GM12878 (cell line): ENCODE measurements around the gene SCYGR3. TPM values are rescaled to one million over a fixed set of nuclear protein-coding genes. Genes with fewer than 3 reads are reported as not detected.
"Not testable (repeated sequence)": the region's sequence is repeated elsewhere in the genome, so short reads cannot be mapped to it uniquely, and the experiment has no call there.

Source experiments
- ATAC-seq: fragments of 200-7000 bp; cut with Tn5 transposase; 3 replicates; pipeline ENCODE4 v1.9.1; 2020; ENCODE audit warnings: mild to moderate bottlenecking, moderate library complexity
- BruUV-seq: library from RNA; stranded (reverse); fragments of 400-500 nt; replicated peaks from 2 replicates; lab custom pipeline; 2021; lab: Mats Ljungman, UMichigan
- CTCF ChIA-PET: fragments of 300-600 bp; sonication (Branson Sonifier 250); formaldehyde crosslinking; extraction: SDS; loops from one replicate; lab custom pipeline; 2021; ENCODE audit warnings: inconsistent platforms; lab: Yijun Ruan, JAX
- POLR2A ChIA-PET: fragments of 350-600 bp; formaldehyde crosslinking; extraction: SDS; loops from one replicate; lab custom pipeline; 2021; ENCODE audit warnings: inconsistent platforms; lab: Charles Lee
- RAD21 ChIA-PET: fragments of 300-600 bp; sonication (Branson Sonifier 250); formaldehyde crosslinking; loops from one replicate; lab custom pipeline; 2023; ENCODE audit warnings: antibody characterized with exemption; ENCODE audit not compliant: unreplicated experiment; lab: Charles Lee
- SMC1A ChIA-PET: fragments of 300-600 bp; sonication (Branson Sonifier 250); formaldehyde crosslinking; loops from one replicate; lab custom pipeline; 2023; ENCODE audit not compliant: unreplicated experiment, uncharacterized antibody; lab: Charles Lee
- DNase-seq: peaks from one replicate; pipeline ENCODE4 v3.0.0-alpha.2; 2011; ENCODE audit warnings: low read depth, low spot score
- FAIRE-seq: peaks from 3 replicates; lab custom pipeline; 2011; peaks lifted over from hg19 to GRCh38; lab: Jason Lieb, UNC
- H2AFZ ChIP-seq: 2 replicates; pipeline ENCODE4 v1.6.0; 2011; ENCODE audit warnings: low read depth, low read length, control low read depth; ENCODE audit not compliant: control insufficient read depth
- H3K27ac ChIP-seq: 2 replicates; pipeline ENCODE4 v1.5.1; 2011; ENCODE audit warnings: control low read depth; ENCODE audit not compliant: control insufficient read depth, insufficient read depth
- H3K27me3 ChIP-seq, 2 experiments: replicated peaks in 1 of 2; 2 replicates each; pipeline versions ENCODE4 v1.6.0 to v1.6.1; 2011; ENCODE audit warnings: low read length in 1 of 2; ENCODE audit not compliant: control insufficient read depth in 2 of 2, insufficient read depth in 2 of 2
- H3K36me3 ChIP-seq, 2 experiments: 2 replicates each; pipeline ENCODE4 v1.5.1; 2011; ENCODE audit warnings: low read length in 1 of 2; ENCODE audit not compliant: control insufficient read depth in 2 of 2, insufficient read depth in 2 of 2
- H3K4me1 ChIP-seq: 2 replicates; pipeline ENCODE4 v1.6.1; 2011; ENCODE audit warnings: mild to moderate bottlenecking, low read length, moderate library complexity, mixed read lengths; ENCODE audit not compliant: control insufficient read depth, insufficient read depth
- H3K4me2 ChIP-seq: 2 replicates; pipeline ENCODE4 v1.6.0; 2011; ENCODE audit warnings: control low read depth; ENCODE audit not compliant: control insufficient read depth, insufficient read depth
- H3K4me3 ChIP-seq: fragments of 200-600 bp; sonication (generic); 2 replicates; pipeline ENCODE4 v1.5.1; 2016
- H3K79me2 ChIP-seq: 2 replicates; pipeline ENCODE4 v1.6.0; 2011; ENCODE audit warnings: low read length; ENCODE audit not compliant: control insufficient read depth, insufficient read depth
- H3K9ac ChIP-seq: 2 replicates; pipeline ENCODE4 v1.8.0; 2011; ENCODE audit warnings: low read length, control low read depth, mixed read lengths; ENCODE audit not compliant: control insufficient read depth, insufficient read depth
- H3K9me3 ChIP-seq: replicated peaks from 3 replicates; pipeline ENCODE4 v1.5.1; 2011; ENCODE audit warnings: mild to moderate bottlenecking, low read length; ENCODE audit not compliant: control insufficient read depth, insufficient read depth
- H4K20me1 ChIP-seq: 2 replicates; pipeline ENCODE4 v1.6.0; 2011; ENCODE audit not compliant: control insufficient read depth, insufficient read depth
- BMI1 ChIP-seq: fragments of 450-650 bp; IDR thresholded peaks from 2 replicates; pipeline ENCODE4 v1.6.1; 2016; ENCODE audit warnings: mild to moderate bottlenecking, moderate library complexity, borderline replicate concordance
- CBFB ChIP-seq: IDR thresholded peaks from 2 replicates; pipeline ENCODE4 v1.6.1; 2016; ENCODE audit warnings: antibody characterized with exemption, low read depth
- LARP7 ChIP-seq: fragments of 450-650 bp; IDR thresholded peaks from 2 replicates; pipeline ENCODE4 v1.6.1; 2017; ENCODE audit warnings: mild to moderate bottlenecking
- SUZ12 ChIP-seq: fragments of 200-600 bp; sonication (generic); IDR thresholded peaks from one replicate; pipeline ENCODE4 v1.6.1; 2018; ENCODE audit warnings: antibody characterized with exemption, mild to moderate bottlenecking; ENCODE audit not compliant: unreplicated experiment
- WGBS: methylation state at CpG from one replicate; pipeline ENCODE4 v1.1.6; 2016; ENCODE audit warnings: low lambda C conversion rate; ENCODE audit not compliant: insufficient replicate concordance, insufficient coverage; ENCODE audit errors: missing lambda C conversion rate; 5-methylcytosine and 5-hydroxymethylcytosine counted together
- in situ Hi-C: fragments of 300-500 bp; cut with MboI; formaldehyde crosslinking; loops from 9 replicates; pipeline ENCODE4 v1.14.3; 2018; ENCODE audit warnings: mixed read lengths
- intact Hi-C: fragments of 100-400 bp; cut with micrococcal nuclease; formaldehyde crosslinking; loops from one replicate; pipeline ENCODE4 v1.14.2; 2022; ENCODE audit not compliant: unreplicated experiment
- polyA plus RNA-seq, 11 experiments: library from polyadenylated mRNA; depleted of rRNA in 4 of 11; unstranded in 6 of 11; stranded (reverse) in 5 of 11; fragments of >200 nt; fragmentation: Nextera tagmentation in 4 of 11; fragmentation: Illumina TruSeq in 1 of 11; extraction: Ambion mirVana in 4 of 11; extraction: Trizol in 1 of 11; gene quantifications; 1 replicate in 1 of 11; 2 replicates in 10 of 11; pipeline versions ENCODE4 v1.2.1 to v1.2.3, GENCODE V29; 2011 to 2016; ENCODE audit warnings: inconsistent platforms in 2 of 11, missing spikeins in 2 of 11, low read depth in 1 of 11
- total RNA-seq, 4 experiments: library from RNA; depleted of rRNA in 3 of 4; stranded (reverse); fragments of >200 nt in 3 of 4; fragmentation: Illumina TruSeq in 1 of 4; extraction: Trizol in 1 of 4; gene quantifications; 2 replicates each; pipeline versions ENCODE4 v1.2.1 to v1.2.3, GENCODE V29; 2013 to 2021
- TF ChIP-seq, protein P1 (sequence below): fragments of 450-650 bp; formaldehyde crosslinking; IDR thresholded peaks from 2 replicates; pipeline ENCODE4 v1.4.0; 2020; ENCODE audit warnings: mild to moderate bottlenecking, moderate library complexity
- TF ChIP-seq, protein P2 (sequence below): fragments of 450-650 bp; IDR thresholded peaks from 2 replicates; pipeline ENCODE4 v1.6.1; 2017; ENCODE audit warnings: mild to moderate bottlenecking, moderate library complexity
- TF ChIP-seq, protein P3 (sequence below): fragments of 450-650 bp; IDR thresholded peaks from 2 replicates; pipeline ENCODE4 v1.6.1; 2016; ENCODE audit warnings: mild to moderate bottlenecking

SCYGR3 gene
- total and polyA plus RNA-seq, 10 of the 15 experiments (the other 5 are each of a cell fraction or from before 2014, with no cell fraction given) = not detected

DNA sequence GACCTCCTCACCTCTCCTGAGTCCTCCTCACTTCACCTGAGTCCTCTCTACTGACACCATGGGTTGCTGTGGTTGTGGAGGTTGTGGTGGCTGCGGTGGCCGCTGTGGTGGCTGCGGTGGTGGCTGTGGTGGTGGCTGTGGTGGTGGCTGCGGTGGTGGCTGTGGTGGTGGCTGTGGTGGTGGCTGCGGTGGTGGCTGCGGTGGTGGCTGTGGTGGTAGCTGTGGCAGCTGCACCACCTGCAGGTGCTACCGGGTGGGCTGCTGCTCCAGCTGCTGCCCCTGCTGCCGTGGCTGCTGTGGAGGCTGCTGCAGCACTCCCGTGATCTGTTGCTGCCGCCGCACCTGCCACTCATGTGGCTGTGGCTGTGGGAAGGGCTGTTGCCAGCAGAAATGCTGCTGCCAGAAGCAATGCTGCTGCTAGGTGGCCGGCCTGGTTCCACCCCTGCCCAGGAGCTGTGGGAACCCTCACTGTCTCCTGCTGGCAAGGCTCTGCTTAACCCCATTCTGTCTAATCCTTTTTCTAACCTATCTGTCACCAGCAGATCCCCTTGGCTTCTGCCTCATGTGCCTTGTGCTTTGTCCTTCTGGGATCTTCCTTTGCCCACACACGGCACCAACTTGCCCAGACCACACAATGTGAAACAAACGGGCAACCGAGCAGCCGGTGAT is 15.7 kb downstream of the SCYGR3 start, which contains the start of gene SCYGR2:
TSS of gene SCYGR2 (plus strand) at position 59 of the 669 bp plus-strand sequence. CDS start at position 59, 0 bp downstream.
- H3K9ac ChIP-seq, FAIRE-seq, POLR2A ChIA-PET, H4K20me1 ChIP-seq, H3K4me3 ChIP-seq, H3K9me3 ChIP-seq, in situ Hi-C loops, H3K4me2 ChIP-seq, H2AFZ ChIP-seq, H3K4me1 ChIP-seq, BruUV-seq, H3K27ac ChIP-seq, DNase-seq, RAD21 ChIA-PET, H3K79me2 ChIP-seq, H3K36me3 ChIP-seq, intact Hi-C loops, ATAC-seq, CTCF ChIA-PET, H3K27me3 ChIP-seq: not testable (repeated sequence)
- SMC1A ChIA-PET = interaction anchor here (0.9 kb wide), 1 partner anchor 24 kb away, joined by 3 read pairs; no protein-coding TSS in a partner anchor
- 55% methylated on average over 16 of the region's 16 CpGs for WGBS

DNA sequence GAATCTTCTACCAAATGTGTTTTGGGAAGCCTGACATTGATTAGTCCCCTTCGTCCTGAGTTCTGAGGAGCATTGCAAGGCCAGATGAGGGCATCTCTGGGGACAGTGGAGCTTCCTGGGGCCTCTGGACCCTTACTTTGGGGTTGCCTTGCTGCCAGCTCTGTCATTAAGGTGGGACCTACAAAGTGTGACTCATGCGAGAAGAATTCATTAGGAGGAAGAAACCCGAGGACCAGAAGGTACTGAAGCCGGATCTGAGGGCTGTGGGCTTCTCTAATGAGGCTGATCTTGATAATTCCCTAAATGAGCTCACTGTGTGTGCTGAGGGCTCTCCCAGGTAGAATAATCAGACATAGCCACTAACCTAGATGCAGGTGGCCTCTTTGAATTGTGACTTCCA is 16.6 kb downstream of the SCYGR3 start:
- Histone ChIP-seq H3K4me2 (no peak overlapping the region), H3K79me2 (no peaks in the 10 kb centered on the region), H3K27ac (no peak overlapping the region), H3K9ac (no peak overlapping the region), H2AFZ (no peak overlapping the region), H3K27me3 (no peaks in the 10 kb centered on the region), H3K9me3 (no peaks in the 10 kb centered on the region), H4K20me1 (no peaks in the 10 kb centered on the region), H3K4me3 (no peak overlapping the region), H3K36me3 (no peaks in the 10 kb centered on the region), H3K4me1 (no peaks in the 10 kb centered on the region)
- in situ Hi-C loops = no loop called here
- SMC1A ChIA-PET = interaction anchor here (0.9 kb wide), 1 partner anchor 23 kb away, joined by 3 read pairs; no protein-coding TSS in a partner anchor
- BruUV-seq = no TSS peak
- POLR2A ChIA-PET = no interaction called here
- RAD21 ChIA-PET = no interaction called here
- FAIRE-seq = no peak
- CTCF ChIA-PET = no interaction called here
- intact Hi-C loops = no loop called here
- DNase-seq = no peak
- WGBS = 20% methylated on average over 4 of the region's 4 CpGs
- ATAC-seq = no peak; the same call in 2 of the 3 replicates
- TF ChIP-seq CBFB (no peak), LARP7 (no peak), SUZ12 (no peak), BMI1 (no peak)
- TF ChIP-seq, protein P1, sequence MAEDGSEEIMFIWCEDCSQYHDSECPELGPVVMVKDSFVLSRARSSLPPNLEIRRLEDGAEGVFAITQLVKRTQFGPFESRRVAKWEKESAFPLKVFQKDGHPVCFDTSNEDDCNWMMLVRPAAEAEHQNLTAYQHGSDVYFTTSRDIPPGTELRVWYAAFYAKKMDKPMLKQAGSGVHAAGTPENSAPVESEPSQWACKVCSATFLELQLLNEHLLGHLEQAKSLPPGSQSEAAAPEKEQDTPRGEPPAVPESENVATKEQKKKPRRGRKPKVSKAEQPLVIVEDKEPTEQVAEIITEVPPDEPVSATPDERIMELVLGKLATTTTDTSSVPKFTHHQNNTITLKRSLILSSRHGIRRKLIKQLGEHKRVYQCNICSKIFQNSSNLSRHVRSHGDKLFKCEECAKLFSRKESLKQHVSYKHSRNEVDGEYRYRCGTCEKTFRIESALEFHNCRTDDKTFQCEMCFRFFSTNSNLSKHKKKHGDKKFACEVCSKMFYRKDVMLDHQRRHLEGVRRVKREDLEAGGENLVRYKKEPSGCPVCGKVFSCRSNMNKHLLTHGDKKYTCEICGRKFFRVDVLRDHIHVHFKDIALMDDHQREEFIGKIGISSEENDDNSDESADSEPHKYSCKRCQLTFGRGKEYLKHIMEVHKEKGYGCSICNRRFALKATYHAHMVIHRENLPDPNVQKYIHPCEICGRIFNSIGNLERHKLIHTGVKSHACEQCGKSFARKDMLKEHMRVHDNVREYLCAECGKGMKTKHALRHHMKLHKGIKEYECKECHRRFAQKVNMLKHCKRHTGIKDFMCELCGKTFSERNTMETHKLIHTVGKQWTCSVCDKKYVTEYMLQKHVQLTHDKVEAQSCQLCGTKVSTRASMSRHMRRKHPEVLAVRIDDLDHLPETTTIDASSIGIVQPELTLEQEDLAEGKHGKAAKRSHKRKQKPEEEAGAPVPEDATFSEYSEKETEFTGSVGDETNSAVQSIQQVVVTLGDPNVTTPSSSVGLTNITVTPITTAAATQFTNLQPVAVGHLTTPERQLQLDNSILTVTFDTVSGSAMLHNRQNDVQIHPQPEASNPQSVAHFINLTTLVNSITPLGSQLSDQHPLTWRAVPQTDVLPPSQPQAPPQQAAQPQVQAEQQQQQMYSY = no peak
- TF ChIP-seq, protein P2, sequence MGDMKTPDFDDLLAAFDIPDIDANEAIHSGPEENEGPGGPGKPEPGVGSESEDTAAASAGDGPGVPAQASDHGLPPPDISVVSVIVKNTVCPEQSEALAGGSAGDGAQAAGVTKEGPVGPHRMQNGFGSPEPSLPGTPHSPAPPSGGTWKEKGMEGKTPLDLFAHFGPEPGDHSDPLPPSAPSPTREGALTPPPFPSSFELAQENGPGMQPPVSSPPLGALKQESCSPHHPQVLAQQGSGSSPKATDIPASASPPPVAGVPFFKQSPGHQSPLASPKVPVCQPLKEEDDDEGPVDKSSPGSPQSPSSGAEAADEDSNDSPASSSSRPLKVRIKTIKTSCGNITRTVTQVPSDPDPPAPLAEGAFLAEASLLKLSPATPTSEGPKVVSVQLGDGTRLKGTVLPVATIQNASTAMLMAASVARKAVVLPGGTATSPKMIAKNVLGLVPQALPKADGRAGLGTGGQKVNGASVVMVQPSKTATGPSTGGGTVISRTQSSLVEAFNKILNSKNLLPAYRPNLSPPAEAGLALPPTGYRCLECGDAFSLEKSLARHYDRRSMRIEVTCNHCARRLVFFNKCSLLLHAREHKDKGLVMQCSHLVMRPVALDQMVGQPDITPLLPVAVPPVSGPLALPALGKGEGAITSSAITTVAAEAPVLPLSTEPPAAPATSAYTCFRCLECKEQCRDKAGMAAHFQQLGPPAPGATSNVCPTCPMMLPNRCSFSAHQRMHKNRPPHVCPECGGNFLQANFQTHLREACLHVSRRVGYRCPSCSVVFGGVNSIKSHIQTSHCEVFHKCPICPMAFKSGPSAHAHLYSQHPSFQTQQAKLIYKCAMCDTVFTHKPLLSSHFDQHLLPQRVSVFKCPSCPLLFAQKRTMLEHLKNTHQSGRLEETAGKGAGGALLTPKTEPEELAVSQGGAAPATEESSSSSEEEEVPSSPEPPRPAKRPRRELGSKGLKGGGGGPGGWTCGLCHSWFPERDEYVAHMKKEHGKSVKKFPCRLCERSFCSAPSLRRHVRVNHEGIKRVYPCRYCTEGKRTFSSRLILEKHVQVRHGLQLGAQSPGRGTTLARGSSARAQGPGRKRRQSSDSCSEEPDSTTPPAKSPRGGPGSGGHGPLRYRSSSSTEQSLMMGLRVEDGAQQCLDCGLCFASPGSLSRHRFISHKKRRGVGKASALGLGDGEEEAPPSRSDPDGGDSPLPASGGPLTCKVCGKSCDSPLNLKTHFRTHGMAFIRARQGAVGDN = no peak
- TF ChIP-seq, protein P3, sequence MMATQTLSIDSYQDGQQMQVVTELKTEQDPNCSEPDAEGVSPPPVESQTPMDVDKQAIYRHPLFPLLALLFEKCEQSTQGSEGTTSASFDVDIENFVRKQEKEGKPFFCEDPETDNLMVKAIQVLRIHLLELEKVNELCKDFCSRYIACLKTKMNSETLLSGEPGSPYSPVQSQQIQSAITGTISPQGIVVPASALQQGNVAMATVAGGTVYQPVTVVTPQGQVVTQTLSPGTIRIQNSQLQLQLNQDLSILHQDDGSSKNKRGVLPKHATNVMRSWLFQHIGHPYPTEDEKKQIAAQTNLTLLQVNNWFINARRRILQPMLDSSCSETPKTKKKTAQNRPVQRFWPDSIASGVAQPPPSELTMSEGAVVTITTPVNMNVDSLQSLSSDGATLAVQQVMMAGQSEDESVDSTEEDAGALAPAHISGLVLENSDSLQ = no peak
